ENCODE data around the gene GPRIN1. TPM values are rescaled to one million over a fixed set of nuclear protein-coding genes. Genes with fewer than 3 reads are reported as not detected.

Gene GPRIN1
- total RNA-seq, 2 experiments from 2014 or later: 4.5 to 5.3 TPM

DNA sequence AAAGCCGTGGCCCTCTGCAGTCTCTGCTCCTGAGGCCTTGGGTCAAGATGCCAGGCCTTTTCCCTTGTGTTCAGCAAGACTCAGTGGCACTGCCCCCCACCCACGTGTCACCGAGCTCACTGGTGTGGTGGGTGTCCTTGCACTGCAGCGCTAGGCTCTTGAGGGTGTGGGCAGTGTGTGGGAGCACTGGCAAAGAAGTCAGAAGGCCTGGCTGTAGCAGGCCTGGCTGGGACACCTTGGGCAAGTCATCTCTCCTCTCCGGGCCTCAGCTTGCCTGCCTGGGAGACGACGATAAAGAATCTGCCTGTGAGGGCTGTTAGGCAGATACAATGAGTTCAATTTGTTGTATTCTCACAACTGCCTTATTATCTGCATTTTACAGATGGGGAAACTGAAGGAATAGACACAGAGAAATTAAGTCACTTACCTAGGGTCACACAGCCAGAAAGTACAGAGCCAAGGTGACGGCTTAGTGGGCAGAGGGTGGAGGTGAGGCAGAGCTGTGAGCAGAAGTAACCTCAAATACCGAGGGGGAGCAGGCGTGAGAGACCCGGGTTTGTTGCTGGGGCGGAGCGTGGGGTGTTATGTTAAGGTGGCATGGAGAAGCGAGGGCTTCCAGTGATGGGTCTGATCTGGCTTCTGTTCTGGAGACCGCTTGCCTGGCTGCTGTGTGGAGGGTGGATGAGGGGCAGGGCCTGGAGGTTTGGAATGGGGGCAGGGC is 38.7 kb upstream of the GPRIN1 start:
- intact Hi-C loops (cut with micrococcal nuclease): loop anchor here (5.0 kb wide), 1 partner anchor 51 kb away; no protein-coding TSS in a partner anchor
- Mint-ChIP-seq H3K9me3 (no peaks in the 10 kb centered on the region), H3K4me3 (peak overlapping the region; percentile 86), H3K36me3 (peaks cover 9% of the 10 kb centered on the region), H3K27me3 (no peaks in the 10 kb centered on the region), H3K4me1 (ENCODE audit: low read depth) (peaks cover 62% of the 10 kb centered on the region), H3K27ac (peak overlapping the region; percentile 68)
- ChIA-PET CTCF (interaction anchor here (3.1 to 8.9 kb wide), 2 partner anchors 9 to 12 kb away, joined by 25 to 65 read pairs; no protein-coding TSS in a partner anchor), POLR2A (no interaction called here)
- DNase-seq: peak; percentile 27

DNA sequence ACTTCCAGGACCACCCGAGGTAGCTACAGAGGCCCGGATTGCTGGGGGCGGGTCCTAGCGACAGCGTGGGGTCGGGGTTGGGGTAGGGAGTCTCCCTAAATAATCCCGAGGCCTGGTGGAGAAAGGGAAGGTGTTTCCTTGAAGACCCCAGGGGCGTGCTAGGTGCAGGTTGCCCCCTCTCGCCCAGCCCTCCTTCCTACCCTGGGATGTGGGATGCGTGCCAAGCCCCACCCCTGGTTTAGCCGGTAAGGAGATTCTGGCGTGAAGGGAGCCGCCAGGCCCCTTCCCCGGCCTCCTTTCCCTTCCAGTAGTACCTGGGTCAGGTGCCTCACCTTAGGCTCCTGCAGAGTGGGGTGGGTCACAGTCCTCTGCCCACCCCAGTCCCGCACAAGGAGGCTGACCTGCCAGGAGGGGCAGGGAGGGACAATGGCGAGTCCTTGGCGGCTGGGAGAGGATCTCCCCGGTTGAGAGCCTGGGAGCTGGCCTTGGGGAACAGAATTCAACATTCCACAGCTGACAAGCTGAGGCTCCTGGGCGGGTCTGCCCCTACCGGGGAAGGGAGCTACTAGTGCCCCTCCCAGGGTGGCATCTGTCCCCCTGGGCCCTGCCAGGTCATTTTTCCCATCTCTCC is 38.0 kb upstream of the GPRIN1 start:
- Mint-ChIP-seq H3K9me3 (no peaks in the 10 kb centered on the region), H3K27me3 (no peaks in the 10 kb centered on the region), H3K4me3 (peak overlapping the region; percentile 86), H3K4me1 (ENCODE audit: low read depth) (peaks cover 55% of the 10 kb centered on the region), H3K27ac (peak overlapping the region; percentile 78), H3K36me3 (peaks cover 4% of the 10 kb centered on the region)
- intact Hi-C loops (cut with micrococcal nuclease): loop anchor here (1.0 to 5.0 kb wide), 2 partner anchors 51 to 111 kb away; partner anchors contain the start of gene RNF44
- DNase-seq: peak; percentile 34
- ChIA-PET CTCF (interaction anchor here (0.7 to 8.9 kb wide), 3 partner anchors 10 to 17 kb away, joined by 3 to 65 read pairs (median 25); partner anchors contain the start of genes EIF4E1B and SNCB), POLR2A (interaction anchor here (1.2 kb wide), 1 partner anchor 110 kb away, joined by 3 read pairs; the partner anchor contains the start of gene RNF44)

DNA sequence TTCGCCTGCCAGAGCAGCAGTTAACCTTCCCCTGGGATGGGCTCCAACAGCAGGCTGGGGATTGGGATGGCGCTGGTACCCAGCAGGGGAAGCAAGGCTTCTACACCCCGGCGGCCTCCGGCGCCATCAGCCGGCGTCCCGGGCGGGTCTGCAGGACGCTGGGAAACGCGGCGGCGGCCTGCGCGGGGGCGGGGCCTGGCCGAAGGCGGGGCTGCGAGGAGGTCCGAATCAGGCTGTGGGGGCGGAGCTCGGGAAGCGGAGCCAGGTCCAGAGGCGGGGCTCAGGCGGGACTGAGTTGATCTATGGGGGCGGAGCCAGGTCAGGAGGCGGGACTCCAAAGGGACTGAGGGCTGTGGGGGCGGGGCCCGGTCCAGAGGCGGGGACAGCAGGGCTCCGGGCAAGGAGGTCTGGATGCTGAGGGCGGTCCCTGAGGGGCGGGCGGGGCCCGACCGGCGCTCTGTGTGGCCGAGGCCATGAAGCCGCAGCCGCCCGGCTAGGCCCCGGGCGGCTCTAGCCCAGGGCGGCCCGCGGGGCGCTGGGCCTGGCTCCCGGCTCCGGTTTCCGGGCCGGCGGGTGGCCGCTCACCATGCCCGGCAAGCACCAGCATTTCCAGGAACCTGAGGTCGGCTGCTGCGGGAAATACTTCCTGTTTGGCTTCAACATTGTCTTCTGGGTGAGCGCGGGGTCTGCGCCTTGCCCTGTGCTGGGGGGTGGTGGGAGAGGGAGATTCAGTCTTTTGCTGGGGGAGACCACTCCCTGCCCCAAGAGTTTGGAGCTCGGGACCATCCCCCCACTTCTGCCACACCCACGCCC is 37.3 kb upstream of the GPRIN1 start, which contains the start of gene TSPAN17:
Gene TSPAN17 (plus strand): TSS at position 455 of the 813 bp plus-strand sequence. CDS start 132 bp downstream, at position 587.
- peak within 1 kb of the TSS; percentile 85 for H3K27ac Mint-ChIP-seq
- no peaks in the 10 kb centered on the region for H3K9me3 Mint-ChIP-seq
- ChIA-PET CTCF (interaction anchor here (0.6 to 8.9 kb wide), 12 partner anchors 10 to 360 kb away, joined by 3 to 65 read pairs (median 4); partner anchors contain the start of genes EIF4E1B, FAF2 and SNCB), POLR2A (interaction anchor here (0.5 to 1.7 kb wide), 6 partner anchors 14 to 428 kb away, joined by 3 to 8 read pairs (median 4); partner anchors contain the start of genes EIF4E1B, RNF44 and SNCB)
- DNase-seq: peak; percentile 100
- peaks cover 4% of the 10 kb centered on the region for H3K36me3 Mint-ChIP-seq
- H3K27me3 Mint-ChIP-seq: no peaks in the 10 kb centered on the region
- peak within 1 kb of the TSS; percentile 86 for H3K4me3 Mint-ChIP-seq
- intact Hi-C loops (cut with micrococcal nuclease): loop anchor here (1.0 to 5.0 kb wide), 2 partner anchors 50 to 110 kb away; partner anchors contain the start of gene RNF44
- H3K4me1 Mint-ChIP-seq (ENCODE audit: low read depth): peaks cover 48% of the 10 kb centered on the region

DNA sequence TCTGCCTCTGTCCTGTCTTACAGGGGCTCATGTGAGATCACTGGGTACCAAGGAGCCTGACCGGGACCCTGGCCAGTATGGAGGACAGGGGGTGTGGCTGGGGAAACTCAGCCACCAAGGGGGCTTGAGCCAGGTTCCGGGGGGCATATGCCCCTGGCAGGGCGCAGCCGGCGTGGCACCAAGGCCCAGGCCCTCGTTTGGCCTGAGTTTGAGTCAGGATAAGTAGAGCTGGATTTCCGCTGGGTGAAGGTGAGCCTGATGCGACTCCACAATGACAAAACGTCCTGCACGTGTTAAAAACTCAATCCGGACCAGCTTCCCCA is 36.7 kb upstream of the GPRIN1 start:
- Mint-ChIP-seq H3K9me3 (no peaks in the 10 kb centered on the region), H3K4me3 (peak overlapping the region; percentile 86)
- CTCF ChIA-PET: interaction anchor here (0.8 to 8.9 kb wide), 10 partner anchors 11 to 360 kb away, joined by 3 to 65 read pairs (median 4); partner anchors contain the start of gene FAF2

DNA sequence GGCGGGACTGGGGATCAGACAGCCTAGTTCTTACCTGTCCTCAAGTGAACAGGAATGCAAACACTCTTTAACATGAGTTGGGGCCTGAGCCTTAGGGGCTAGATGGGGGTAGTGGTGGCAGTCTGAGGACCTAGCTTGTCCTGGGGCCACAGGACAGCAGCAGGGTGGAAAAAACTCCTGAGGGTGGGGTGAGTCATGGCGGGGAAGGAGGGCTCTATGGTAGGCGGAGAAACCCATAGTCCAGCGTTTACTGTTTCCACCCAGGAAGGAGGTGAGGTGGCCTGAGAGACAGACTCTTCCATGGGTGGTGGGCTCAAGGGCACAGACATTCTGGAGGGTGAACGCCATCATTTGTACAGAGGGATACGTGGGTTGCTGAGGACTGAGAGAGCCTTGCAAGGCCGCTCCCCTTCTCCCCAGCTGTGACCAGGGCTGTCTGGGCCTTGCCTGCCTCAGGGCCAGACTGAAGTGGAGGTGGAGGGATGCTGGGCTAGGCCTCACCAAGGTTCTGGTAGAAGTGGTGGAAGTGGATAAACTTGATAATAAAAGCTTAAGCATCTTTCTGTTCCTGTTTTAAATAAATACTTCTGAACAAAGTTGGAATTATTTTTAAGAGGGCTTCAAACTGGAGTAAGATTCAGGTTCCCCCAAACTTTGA is 36.2 kb upstream of the GPRIN1 start:
- Mint-ChIP-seq H3K4me3 (peak overlapping the region; percentile 86), H3K9me3 (no peaks in the 10 kb centered on the region), H3K27ac (peak overlapping the region; percentile 85), H3K36me3 (no peaks in the 10 kb centered on the region), H3K27me3 (no peaks in the 10 kb centered on the region), H3K4me1 (ENCODE audit: low read depth) (peaks cover 41% of the 10 kb centered on the region)
- CTCF ChIA-PET: interaction anchor here (0.8 to 8.9 kb wide), 5 partner anchors 12 to 229 kb away, joined by 3 to 65 read pairs (median 7); partner anchors contain the start of gene FAF2
- POLR2A ChIA-PET: interaction anchor here (0.6 to 1.7 kb wide), 3 partner anchors 15 to 286 kb away, joined by 3 to 8 read pairs (median 8); partner anchors contain the start of genes EIF4E1B and SNCB
- no peak for DNase-seq
- intact Hi-C loops (cut with micrococcal nuclease): loop anchor here (5.0 kb wide), 1 partner anchor 49 kb away; no protein-coding TSS in a partner anchor

More for the DNA sequence above, 36.7 kb upstream of the GPRIN1 start:
- intact Hi-C loops (cut with micrococcal nuclease): loop anchor here (1.0 to 5.0 kb wide), 2 partner anchors 49 to 109 kb away; partner anchors contain the start of gene RNF44
- peak overlapping the region; percentile 85 for H3K27ac Mint-ChIP-seq
- no peaks in the 10 kb centered on the region for H3K36me3 Mint-ChIP-seq
- POLR2A ChIA-PET: interaction anchor here (0.5 to 1.7 kb wide), 5 partner anchors 14 to 429 kb away, joined by 3 to 8 read pairs (median 5); partner anchors contain the start of genes EIF4E1B and SNCB
- no peak for DNase-seq
- no peaks in the 10 kb centered on the region for H3K27me3 Mint-ChIP-seq
- H3K4me1 Mint-ChIP-seq (ENCODE audit: low read depth): peaks cover 44% of the 10 kb centered on the region

DNA sequence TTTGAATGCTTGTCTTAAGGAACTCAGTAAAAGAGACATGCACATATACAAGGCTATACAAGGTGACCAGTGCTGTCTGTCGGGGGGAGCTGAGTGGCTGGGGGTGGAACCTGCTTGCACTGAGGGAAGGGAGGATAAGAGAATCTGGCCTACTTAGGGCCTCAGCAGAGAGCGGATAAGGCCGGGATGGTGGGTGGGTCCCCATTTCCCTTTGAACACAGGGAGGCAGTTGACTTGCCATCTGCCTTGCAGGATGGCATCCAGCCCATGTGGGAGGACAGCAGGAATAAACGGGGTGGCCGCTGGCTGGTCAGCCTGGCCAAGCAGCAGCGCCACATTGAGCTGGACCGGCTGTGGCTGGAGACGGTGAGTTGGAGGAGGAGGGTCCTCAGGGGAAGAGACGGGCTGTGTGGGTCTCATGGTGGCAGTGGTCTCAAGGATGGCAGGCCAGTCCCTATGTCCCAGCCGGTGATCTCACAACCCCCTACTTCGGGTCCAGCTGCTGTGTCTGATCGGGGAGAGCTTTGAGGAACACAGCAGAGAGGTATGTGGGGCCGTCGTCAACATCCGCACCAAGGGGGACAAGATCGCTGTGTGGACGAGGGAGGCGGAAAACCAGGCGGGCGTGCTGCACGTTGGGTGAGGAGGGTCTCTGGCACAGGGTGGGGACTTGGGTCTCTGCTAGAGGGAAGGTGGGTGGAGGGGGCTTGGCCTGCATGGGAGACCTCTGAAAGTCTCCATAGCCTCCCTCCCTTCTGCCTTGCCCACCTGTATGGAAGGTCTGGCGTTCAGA is 35.1 kb upstream of the GPRIN1 start:
- Mint-ChIP-seq H3K9me3 (no peaks in the 10 kb centered on the region), H3K4me3 (no peak overlapping the region), H3K27ac (no peak overlapping the region), H3K27me3 (no peaks in the 10 kb centered on the region), H3K4me1 (ENCODE audit: low read depth) (peaks cover 31% of the 10 kb centered on the region), H3K36me3 (no peaks in the 10 kb centered on the region)
- intact Hi-C loops (cut with micrococcal nuclease): loop anchor here (5.0 kb wide), 1 partner anchor 48 kb away; no protein-coding TSS in a partner anchor
- ChIA-PET CTCF (interaction anchor here (8.9 kb wide), 1 partner anchor 16 kb away, joined by 65 read pairs; no protein-coding TSS in a partner anchor), POLR2A (no interaction called here)
- DNase-seq: no peak

DNA sequence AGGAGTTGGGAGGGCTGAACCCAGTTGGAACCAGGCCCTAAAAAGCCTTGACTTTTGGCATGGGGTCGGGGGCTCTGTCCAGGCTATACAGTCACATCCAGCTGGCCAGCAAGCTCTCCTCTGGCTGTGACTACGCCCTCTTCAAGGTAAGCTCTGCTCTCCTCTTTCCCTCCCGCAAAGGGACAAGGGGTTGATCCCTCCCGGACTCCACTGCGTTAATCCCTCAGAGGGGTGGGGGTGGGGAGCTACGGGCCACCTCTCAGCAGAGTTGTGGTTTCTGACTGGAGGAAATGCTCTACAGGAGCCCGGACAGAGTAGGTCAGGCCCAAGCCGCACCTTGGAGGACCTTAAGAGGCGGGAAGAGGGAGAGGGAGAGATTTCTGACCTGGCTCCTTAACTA is 34.3 kb upstream of the GPRIN1 start:
- ChIA-PET CTCF (interaction anchor here (8.9 kb wide), 1 partner anchor 17 kb away, joined by 65 read pairs; no protein-coding TSS in a partner anchor), POLR2A (no interaction called here)
- no peaks in the 10 kb centered on the region for H3K9me3 Mint-ChIP-seq
- no peaks in the 10 kb centered on the region for H3K27me3 Mint-ChIP-seq
- no peak for DNase-seq
- intact Hi-C loops (cut with micrococcal nuclease): no loop called here
- H3K4me3 Mint-ChIP-seq: no peak overlapping the region
- no peak overlapping the region for H3K27ac Mint-ChIP-seq
- peaks cover 25% of the 10 kb centered on the region for H3K4me1 Mint-ChIP-seq (ENCODE audit: low read depth)
- no peaks in the 10 kb centered on the region for H3K36me3 Mint-ChIP-seq

DNA sequence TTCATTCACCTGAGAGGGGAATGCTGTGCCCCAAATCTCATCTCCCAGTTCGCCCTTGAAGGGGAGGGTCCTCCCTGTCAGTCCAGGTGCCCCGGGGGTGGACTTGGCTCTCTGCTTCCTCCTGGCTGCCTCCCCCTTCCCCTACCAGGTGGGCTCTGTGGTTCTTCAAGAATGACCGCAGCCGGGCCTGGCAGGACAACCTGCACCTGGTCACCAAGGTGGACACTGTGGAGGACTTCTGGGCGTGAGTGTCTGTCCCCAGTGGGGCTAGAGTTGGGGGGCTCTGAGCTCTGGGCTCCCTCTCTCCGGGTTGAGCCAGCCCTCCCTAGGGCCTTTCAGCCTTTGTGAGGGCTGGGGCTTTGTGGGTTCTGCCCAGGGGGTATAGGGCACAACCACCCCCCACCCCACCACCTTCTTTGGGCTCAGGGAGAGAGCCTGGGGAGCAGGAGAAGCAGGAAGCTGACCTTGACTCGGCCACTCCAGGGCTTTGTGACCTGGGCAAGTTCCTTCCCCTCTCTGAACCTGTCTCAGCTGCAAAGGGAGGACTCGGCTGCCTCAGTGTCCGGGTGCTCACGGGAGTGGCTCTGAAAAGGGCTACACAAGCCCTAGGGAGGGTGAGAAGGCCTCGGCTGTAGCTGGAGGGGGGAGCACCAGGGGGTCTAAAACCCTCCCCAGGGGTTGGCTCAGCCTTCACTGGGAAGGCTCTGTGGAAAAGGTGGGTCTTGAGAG is 33.7 kb upstream of the GPRIN1 start:
- H3K27ac Mint-ChIP-seq: no peak overlapping the region
- POLR2A ChIA-PET: interaction anchor here (0.5 kb wide), 1 partner anchor 292 kb away, joined by 3 read pairs; no protein-coding TSS in a partner anchor
- intact Hi-C loops (cut with micrococcal nuclease): no loop called here

DNA sequence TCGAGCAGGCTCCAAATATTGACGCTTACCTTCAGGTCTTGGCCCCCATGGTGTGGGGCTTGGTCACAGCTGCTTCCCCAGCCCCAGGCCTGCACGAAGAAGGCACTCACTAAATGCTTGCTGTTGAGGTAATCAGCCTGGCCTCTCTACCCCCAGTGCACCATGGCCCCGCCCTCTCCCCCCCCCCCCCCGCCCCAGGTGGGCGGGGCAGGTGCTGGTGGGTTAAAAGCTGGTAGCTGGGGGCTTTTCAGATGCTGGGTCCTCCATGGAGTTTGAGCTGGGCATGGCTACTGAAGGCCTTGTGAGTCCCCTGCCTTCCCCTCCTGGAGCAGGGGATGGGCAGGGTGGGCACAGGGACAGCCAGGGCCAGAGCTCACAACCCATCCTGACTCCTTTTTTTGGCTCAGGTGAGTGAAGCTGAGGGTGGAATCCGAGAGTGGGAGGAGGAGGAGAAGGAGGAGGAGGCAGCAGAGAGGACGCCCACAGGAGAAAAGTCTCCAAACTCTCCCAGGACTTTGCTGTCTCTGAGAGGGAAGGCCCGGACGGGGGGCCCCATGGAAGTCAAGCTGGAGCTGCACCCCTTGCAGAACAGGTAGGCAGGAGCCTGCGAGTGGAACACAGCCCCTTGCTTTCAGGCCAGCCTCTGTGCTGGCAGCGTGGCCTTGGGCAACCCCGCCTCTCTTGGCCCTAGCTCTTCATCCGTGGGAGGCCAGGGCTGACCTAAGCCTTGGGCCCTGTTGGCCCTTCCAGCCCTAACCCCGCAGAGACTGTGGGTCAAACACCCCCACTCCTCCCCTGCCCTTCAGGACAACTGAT is 32.9 kb upstream of the GPRIN1 start:
- Mint-ChIP-seq H3K27ac (no peak overlapping the region), H3K36me3 (no peaks in the 10 kb centered on the region), H3K9me3 (no peaks in the 10 kb centered on the region), H3K4me1 (ENCODE audit: low read depth) (peaks cover 13% of the 10 kb centered on the region), H3K4me3 (no peak overlapping the region), H3K27me3 (peaks cover under 1% of the 10 kb centered on the region)
- no peak for DNase-seq
- POLR2A ChIA-PET: interaction anchor here (0.5 kb wide), 1 partner anchor 291 kb away, joined by 3 read pairs; no protein-coding TSS in a partner anchor
- intact Hi-C loops (cut with micrococcal nuclease): no loop called here
- CTCF ChIA-PET: interaction anchor here (5.1 kb wide), 1 partner anchor 17 kb away, joined by 21 read pairs; no protein-coding TSS in a partner anchor

More for the DNA sequence above, 33.7 kb upstream of the GPRIN1 start:
- H3K36me3 Mint-ChIP-seq: no peaks in the 10 kb centered on the region
- no peaks in the 10 kb centered on the region for H3K27me3 Mint-ChIP-seq
- DNase-seq: no peak
- no peaks in the 10 kb centered on the region for H3K9me3 Mint-ChIP-seq
- peaks cover 19% of the 10 kb centered on the region for H3K4me1 Mint-ChIP-seq (ENCODE audit: low read depth)
- CTCF ChIA-PET: interaction anchor here (5.1 to 8.9 kb wide), 2 partner anchors 16 to 17 kb away, joined by 21 to 65 read pairs; no protein-coding TSS in a partner anchor
- H3K4me3 Mint-ChIP-seq: no peak overlapping the region

All from activated CD4-positive, alpha-beta memory T cell treated with anti-CD3 and anti-CD28 coated beads for 36 hours (primary cell).